Tibial nerve (tissue), 4 donors: ENCODE data around the gene SUPT5H.
A peak's percentile ranks its signal among the peaks of the same experiment; 100 is the strongest.

ENCODE experiments used
- EP300 ChIP-seq, 2 donors: sonication (generic); formaldehyde crosslinking; IDR thresholded peaks; one replicate each; pipeline ENCODE4 v1.6.1; 2017; ENCODE audit warnings: antibody characterized with exemption in 2 of 2, mild to moderate bottlenecking in 1 of 2
- POLR2A ChIP-seq, 2 donors: fragments of 450-650 bp; IDR thresholded peaks; one replicate each; pipeline ENCODE4 v1.6.1; 2017; ENCODE audit warnings: antibody characterized with exemption in 2 of 2, mild to moderate bottlenecking in 2 of 2, moderate library complexity in 2 of 2
- TF ChIP-seq, protein P1 (sequence below), 5 experiments: fragments of 200-600 bp in 3 of 5; fragments of 450-650 bp in 2 of 5; sonication (generic) in 3 of 5; IDR thresholded peaks; one replicate each; pipeline ENCODE4 v1.5.1; 2016 to 2019; ENCODE audit warnings: antibody characterized with exemption in 5 of 5, mild to moderate bottlenecking in 3 of 5, moderate library complexity in 2 of 5

DNA sequence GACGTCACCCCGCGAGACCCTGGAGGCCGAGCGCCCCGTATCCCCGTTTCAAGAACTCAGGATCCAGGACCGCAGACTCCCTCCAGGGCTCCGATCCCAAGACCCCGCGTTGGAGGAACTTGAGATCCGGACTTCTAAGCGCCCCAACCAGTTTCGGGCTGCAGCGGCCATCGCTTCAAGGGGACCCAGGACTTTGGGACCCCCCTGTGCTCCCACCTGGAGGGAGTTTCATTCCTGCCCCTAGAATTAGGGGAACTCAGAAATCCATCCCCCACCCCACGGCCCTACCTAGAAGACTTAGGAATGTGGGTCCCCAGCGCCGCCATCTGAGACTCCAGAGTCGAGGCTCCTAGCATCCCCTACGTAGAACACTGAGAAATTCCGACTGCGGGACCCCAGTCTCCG lies 32.5 kb upstream of the SUPT5H start:
- TF ChIP-seq, protein P1, sequence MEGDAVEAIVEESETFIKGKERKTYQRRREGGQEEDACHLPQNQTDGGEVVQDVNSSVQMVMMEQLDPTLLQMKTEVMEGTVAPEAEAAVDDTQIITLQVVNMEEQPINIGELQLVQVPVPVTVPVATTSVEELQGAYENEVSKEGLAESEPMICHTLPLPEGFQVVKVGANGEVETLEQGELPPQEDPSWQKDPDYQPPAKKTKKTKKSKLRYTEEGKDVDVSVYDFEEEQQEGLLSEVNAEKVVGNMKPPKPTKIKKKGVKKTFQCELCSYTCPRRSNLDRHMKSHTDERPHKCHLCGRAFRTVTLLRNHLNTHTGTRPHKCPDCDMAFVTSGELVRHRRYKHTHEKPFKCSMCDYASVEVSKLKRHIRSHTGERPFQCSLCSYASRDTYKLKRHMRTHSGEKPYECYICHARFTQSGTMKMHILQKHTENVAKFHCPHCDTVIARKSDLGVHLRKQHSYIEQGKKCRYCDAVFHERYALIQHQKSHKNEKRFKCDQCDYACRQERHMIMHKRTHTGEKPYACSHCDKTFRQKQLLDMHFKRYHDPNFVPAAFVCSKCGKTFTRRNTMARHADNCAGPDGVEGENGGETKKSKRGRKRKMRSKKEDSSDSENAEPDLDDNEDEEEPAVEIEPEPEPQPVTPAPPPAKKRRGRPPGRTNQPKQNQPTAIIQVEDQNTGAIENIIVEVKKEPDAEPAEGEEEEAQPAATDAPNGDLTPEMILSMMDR (IDR thresholded peaks at IDR 0.05) = peak in 2 of 5 experiments; percentile 18 to 51
- TF ChIP-seq EP300 (IDR thresholded peaks at IDR 0.05) = no peak
- no peak for TF ChIP-seq POLR2A (IDR thresholded peaks at IDR 0.05)
